Stimulated activated memory B cell treated with anti-CD40 and anti-IgM and Interleukin-4, amounts not matched to agents 10 μg/mL and 1 μg/mL and 100 μg/mL, for 72 hours (primary cell): ENCODE data around the gene CA12.
"Not testable (repeated sequence)": the region's sequence is repeated elsewhere in the genome, so short reads cannot be mapped to it uniquely, and the experiment has no call there.

Source experiments
- ATAC-seq: fragments of 150-1000 bp; cut with Tn5 transposase; 2 replicates; pipeline ENCODE4 v1.10.0; 2021
- H3K27ac Mint-ChIP-seq: one replicate; pipeline ENCODE4 v1.8.0; 2022; ENCODE audit warnings: mild to moderate bottlenecking, mixed read lengths
- H3K27me3 Mint-ChIP-seq: one replicate; pipeline ENCODE4 v1.8.0; 2022; ENCODE audit warnings: mixed read lengths
- H3K36me3 Mint-ChIP-seq: one replicate; pipeline ENCODE4 v1.8.0; 2022; ENCODE audit warnings: mixed read lengths
- H3K4me1 Mint-ChIP-seq: one replicate; pipeline ENCODE4 v1.8.0; 2022; ENCODE audit warnings: mixed read lengths
- H3K4me3 Mint-ChIP-seq: one replicate; pipeline ENCODE4 v1.8.0; 2022; ENCODE audit warnings: mild to moderate bottlenecking, moderate library complexity, mixed read lengths
- H3K9me3 Mint-ChIP-seq: one replicate; pipeline ENCODE4 v1.8.0; 2022; ENCODE audit warnings: mixed read lengths

The CA12 gene

DNA sequence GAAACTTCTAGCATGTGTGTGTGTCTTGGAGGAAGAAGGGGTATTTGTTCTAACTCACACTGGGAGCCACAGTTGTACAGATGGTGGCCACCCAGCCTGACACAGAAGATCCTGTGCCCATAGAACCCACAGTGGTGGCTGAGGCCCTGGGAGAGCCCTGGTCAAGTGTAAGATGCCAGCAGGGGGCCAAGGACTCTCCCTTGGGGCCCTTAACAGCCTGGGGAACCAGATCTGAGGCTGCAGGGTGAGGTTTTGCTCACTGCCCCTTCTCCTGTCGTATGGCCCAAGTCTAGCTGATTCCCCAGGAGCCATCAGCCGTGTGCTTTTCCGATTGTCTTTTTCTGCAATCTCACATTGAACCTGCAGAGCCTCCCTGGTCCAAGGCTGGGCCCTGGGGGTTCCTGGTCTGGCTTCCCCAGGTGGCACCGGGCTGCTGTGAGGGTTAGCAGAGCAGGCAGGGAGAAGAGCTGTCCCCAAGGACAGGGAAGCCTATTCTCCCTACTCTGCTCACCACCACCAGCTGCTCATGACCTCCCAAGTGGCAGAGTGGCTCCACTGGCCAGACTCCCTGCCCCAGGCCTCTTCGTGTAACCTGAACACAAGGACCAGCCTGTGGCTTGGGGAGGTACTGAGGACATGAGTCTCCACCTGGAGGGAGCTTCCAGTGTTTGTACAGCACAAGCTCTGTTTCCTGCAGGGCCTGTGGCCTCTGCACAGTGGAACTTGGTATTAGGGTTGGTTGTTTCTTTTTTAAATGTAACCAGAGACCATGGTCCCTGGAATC, 51.9 kb downstream of the CA12 start:
- H3K4me3 Mint-ChIP-seq = no peak overlapping the region
- H3K36me3 Mint-ChIP-seq = no peaks in the 10 kb centered on the region
- no peaks in the 10 kb centered on the region for H3K4me1 Mint-ChIP-seq
- no peaks in the 10 kb centered on the region for H3K9me3 Mint-ChIP-seq
- H3K27me3 Mint-ChIP-seq = peaks cover 14% of the 10 kb centered on the region
- no peak for ATAC-seq
- no peak overlapping the region for H3K27ac Mint-ChIP-seq

DNA sequence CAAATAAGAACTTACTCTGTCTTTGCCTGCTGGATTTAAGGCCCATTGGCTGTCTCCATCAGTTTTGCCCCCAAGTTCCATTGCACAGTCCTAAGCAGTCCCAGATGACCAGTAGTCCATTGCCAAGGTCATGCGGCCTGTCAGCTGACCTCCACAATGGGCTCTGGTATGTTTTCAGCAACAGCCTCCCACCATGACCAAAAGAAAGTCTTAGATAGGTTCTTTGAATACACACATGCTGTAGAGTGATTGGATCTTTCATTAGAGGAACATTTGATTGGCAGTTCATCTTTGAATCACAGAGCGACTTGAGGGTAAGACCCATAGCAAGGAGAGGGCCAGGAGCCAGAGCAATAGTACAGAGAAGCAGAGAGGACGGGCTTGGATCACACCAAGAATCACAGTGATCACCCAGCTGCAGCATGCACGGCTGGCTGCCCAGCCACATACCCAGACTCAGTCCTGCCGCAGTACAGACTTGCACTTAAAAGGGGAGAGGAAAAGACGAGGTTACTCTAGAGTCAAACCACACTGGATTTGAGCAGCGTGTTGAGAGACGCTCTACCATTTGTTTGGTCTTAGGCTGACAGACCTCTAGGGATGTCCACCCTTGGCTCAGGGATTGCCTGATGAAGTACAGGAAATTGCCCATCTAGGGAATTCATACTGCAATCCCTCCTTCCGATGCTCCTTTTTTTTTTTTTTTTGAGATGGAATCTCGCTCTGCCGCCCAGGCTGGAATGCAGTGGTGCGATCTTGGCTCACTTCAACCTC, 53.8 kb downstream of the CA12 start:
- Mint-ChIP-seq H3K9me3 (no peaks in the 10 kb centered on the region), H3K36me3 (no peaks in the 10 kb centered on the region), H3K4me3 (no peak overlapping the region), H3K4me1 (no peaks in the 10 kb centered on the region), H3K27ac (no peak overlapping the region), H3K27me3 (peaks cover 14% of the 10 kb centered on the region)
- ATAC-seq = peak; percentile 43

DNA sequence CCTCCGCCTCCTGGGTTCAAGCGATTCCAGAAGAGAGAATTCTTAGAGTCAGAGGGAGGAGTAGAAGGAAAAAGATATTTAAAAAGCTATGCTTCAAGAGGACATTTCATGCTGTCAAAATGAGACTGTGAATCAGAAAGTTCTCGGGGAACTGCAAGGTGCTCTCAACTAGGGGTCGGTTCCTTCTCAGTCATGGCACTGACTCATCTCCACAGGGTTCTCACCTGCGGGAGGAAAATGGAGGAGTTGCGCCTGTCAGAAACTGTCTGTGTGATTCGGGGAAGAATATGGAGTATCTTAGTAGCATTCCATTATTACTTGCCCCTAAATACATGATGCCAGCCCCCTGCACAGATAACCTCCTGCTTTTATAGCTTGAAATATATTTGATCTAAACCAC, 56.9 kb downstream of the CA12 start:
- Mint-ChIP-seq H3K4me1 (no peaks in the 10 kb centered on the region), H3K9me3 (no peaks in the 10 kb centered on the region), H3K27ac (no peak overlapping the region), H3K36me3 (no peaks in the 10 kb centered on the region), H3K4me3 (no peak overlapping the region), H3K27me3 (peaks cover 14% of the 10 kb centered on the region)
- no peak for ATAC-seq

DNA sequence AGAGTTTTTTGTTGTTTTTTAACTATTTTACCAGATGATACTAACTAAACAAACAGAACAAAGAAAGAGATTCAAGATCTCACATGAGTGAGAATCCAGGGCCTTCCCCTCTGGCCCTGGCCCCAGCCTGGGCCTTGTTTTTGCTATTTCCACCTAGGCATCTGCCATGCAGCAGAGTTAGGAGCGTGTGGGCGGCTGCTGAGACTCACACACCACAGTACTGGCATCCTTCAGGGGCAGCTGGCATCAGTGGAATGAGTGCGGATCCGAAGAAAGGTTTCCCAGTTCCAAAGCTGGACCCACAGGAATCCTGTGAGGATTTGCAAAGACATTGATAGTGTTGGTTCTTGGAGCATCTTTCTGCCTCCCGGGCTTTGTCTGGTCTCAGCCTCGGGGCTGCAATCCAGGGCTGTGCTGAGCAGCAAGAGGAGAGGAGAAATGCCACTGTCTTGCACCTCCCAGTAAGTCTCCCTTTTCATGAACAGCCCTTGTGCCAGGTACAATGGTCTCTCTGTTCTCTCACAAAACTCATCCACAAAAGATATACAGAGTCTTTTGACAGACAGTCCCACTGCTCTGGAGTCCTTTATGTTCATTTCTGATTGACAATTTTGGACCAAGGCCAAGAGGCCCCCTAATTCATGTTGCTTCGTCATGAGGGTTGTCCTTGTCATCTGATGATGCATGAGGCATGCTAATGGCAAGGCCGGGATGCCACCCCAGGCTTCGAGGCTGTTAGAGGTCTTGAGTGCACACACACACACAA, 57.7 kb downstream of the CA12 start:
- H3K36me3 Mint-ChIP-seq = no peaks in the 10 kb centered on the region
- no peak overlapping the region for H3K4me3 Mint-ChIP-seq
- no peaks in the 10 kb centered on the region for H3K4me1 Mint-ChIP-seq
- no peak overlapping the region for H3K27ac Mint-ChIP-seq
- H3K9me3 Mint-ChIP-seq = no peaks in the 10 kb centered on the region
- H3K27me3 Mint-ChIP-seq = peaks cover 6% of the 10 kb centered on the region
- no peak for ATAC-seq

DNA sequence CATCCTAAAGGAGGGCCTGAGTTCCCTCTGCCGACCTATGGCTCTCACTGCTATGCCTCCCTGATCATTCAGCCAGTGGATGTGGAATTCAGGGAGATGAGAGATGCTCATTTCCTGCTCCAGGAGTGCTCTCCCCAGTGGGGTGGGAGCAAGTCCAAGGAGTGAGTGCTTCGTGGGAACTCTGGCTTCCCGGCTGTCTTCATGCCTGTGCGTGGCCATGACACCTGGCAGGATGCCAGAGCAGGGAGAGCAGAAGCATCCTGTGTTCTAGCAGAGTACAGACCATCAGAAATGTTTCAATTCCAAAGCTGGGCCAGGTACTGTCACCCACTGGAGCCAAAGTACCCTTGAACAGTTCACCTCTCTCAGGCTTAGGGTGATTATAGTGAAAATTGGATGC, 59.1 kb downstream of the CA12 start:
- Mint-ChIP-seq H3K9me3 (no peaks in the 10 kb centered on the region), H3K27ac (no peak overlapping the region), H3K4me3 (no peak overlapping the region), H3K36me3 (no peaks in the 10 kb centered on the region), H3K4me1 (no peaks in the 10 kb centered on the region), H3K27me3 (no peaks in the 10 kb centered on the region)
- no peak for ATAC-seq

DNA sequence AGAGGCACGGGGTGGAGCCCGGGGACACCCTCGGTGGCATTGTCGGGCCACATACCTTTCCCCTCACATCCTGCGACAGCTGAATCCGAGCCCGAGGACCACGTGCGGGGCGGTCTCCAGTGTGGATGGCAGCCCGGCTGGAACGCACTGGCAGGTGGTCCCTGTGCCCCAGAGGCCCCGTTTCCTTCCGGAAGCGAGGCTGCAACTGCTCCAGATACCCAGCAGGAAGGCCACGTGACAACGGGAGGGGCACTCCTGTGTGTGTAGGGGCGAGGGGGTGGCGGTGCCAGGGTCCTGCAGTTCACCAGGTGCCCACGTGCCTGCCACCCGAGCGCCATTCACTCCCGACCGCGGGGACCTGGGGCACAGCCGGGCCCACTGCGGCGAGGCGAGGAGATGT, 60.2 kb downstream of the CA12 start:
- Mint-ChIP-seq H3K36me3 (no peaks in the 10 kb centered on the region), H3K4me3 (no peak overlapping the region), H3K27ac (no peak overlapping the region), H3K27me3 (no peaks in the 10 kb centered on the region), H3K9me3 (no peaks in the 10 kb centered on the region), H3K4me1 (peaks cover 3% of the 10 kb centered on the region)
- ATAC-seq = no peak

DNA sequence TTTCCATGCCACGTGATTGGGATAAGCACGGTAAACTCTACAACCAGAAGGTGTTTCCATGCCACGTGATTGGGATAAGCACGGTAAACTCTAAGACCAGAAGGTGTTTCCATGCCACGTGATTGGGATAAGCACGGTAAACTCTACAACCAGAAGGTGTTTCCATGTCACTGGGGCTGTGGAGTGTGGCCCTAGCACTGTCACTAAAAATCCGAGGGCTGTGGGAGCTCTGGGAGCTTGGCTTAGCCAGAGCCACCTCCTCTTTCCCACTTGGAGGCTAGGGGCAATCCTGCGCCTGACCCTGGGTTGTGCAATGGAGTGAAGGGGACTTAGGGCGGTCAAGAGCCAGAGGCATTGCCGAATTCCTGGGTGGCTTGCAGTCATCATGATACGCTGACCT, 60.7 kb downstream of the CA12 start:
- ATAC-seq, H3K4me1 Mint-ChIP-seq, H3K27ac Mint-ChIP-seq, H3K36me3 Mint-ChIP-seq, H3K4me3 Mint-ChIP-seq, H3K27me3 Mint-ChIP-seq, H3K9me3 Mint-ChIP-seq: not testable (repeated sequence)

DNA sequence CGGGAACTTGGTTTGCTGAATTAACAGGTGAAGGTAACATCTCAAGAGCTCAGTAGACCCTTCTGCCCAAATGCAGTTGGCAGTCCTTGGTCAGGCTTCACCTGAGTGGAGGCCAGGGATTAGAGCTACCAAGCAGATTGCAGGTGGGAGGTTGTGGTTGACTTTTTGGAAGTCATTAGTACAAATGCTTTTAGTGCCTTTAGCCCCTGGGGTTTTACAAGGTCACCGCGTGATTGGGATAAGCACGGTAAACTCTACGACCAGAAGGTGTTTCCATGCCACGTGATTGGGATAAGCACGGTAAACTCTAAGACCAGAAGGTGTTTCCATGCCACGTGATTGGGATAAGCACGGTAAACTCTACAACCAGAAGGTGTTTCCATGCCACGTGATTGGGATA, 61.2 kb downstream of the CA12 start:
- ATAC-seq, H3K4me3 Mint-ChIP-seq, H3K4me1 Mint-ChIP-seq, H3K27ac Mint-ChIP-seq, H3K9me3 Mint-ChIP-seq, H3K36me3 Mint-ChIP-seq, H3K27me3 Mint-ChIP-seq: not testable (repeated sequence)

DNA sequence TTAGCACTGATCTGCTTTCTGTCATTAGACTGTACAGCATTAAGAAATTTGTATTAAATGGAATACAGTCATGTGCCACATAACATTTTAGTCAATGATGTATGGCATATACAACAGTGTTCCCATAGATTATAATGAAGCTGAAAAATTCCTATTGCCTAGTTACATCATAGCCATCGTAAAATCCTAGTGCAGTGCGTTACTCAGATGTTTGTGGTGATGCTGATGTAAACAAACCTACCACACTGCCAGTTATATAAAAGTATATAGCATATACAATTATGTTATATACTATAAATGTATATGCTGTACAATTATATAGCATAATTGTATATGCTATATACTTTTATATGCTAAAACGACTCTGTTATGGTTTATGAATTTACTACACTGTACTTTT, 62.6 kb downstream of the CA12 start:
- H3K27me3 Mint-ChIP-seq = no peaks in the 10 kb centered on the region
- no peak overlapping the region for H3K4me3 Mint-ChIP-seq
- ATAC-seq = no peak
- no peaks in the 10 kb centered on the region for H3K36me3 Mint-ChIP-seq
- H3K9me3 Mint-ChIP-seq = no peaks in the 10 kb centered on the region
- peaks cover 7% of the 10 kb centered on the region for H3K4me1 Mint-ChIP-seq
- H3K27ac Mint-ChIP-seq = no peak overlapping the region

DNA sequence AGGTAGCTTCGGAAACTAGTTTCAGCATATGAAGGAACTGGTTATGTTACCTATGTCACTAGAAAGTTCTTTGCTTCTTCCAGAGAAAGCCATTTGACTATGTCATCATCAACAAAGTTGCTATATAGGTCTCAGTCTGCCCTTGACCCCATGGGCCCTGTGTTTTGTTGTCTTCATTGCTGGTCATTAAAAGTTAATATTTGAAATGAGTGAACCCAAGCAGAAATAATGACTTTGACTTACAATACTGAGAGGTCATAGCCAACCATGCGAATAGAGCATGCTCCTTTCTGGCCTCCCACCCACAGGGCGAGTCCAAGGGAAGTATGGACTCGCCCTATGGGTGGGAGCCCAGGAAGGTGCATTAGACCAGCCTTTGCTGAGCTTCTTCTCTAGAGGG, 63.3 kb downstream of the CA12 start:
- ATAC-seq = no peak
- H3K27ac Mint-ChIP-seq = no peak overlapping the region
- no peaks in the 10 kb centered on the region for H3K36me3 Mint-ChIP-seq
- H3K4me3 Mint-ChIP-seq = no peak overlapping the region
- H3K4me1 Mint-ChIP-seq = peaks cover 7% of the 10 kb centered on the region
- H3K27me3 Mint-ChIP-seq = no peaks in the 10 kb centered on the region
- H3K9me3 Mint-ChIP-seq = no peaks in the 10 kb centered on the region

DNA sequence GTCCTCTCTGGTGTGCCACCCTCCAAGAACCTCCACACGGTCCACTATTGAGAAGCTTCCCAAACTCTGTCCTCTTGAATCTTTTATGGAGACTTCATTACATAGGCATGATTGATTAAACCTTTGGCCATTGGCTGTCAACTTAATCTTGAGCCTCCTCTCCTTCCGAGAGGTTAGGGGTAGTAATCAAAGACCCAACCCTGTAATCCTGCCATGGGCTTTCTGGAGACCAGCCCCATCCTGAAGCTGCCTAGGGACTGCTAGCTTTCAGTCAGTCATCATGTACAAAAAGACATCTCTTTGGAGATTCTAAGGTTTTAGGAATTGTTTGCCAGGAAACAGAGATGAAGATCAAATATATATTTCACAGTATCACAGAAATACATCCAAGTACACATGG, 67.2 kb downstream of the CA12 start:
- Mint-ChIP-seq H3K9me3 (no peaks in the 10 kb centered on the region), H3K27me3 (no peaks in the 10 kb centered on the region), H3K4me1 (peaks cover 7% of the 10 kb centered on the region), H3K27ac (no peak overlapping the region), H3K4me3 (no peak overlapping the region), H3K36me3 (peaks cover 7% of the 10 kb centered on the region)
- ATAC-seq = no peak

DNA sequence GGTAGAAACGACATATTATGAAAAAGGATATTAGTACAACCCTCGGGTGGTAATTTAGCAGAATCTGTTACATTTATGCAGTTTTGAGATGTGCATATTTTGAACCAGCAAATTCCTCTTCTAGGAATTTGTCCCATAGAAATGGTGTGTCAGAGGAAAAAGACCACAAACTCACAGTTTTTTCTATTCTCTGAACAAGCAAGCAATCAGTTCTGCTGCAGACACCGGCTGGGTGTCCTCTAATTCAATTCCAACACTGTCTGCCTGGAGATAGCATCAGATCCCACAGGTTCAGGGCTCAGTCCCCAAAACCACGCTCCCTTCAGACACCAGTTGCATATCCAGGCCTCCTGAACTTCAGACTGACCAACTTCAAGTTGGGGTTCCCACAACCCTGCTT, 67.8 kb downstream of the CA12 start:
- H3K4me1 Mint-ChIP-seq = peaks cover 7% of the 10 kb centered on the region
- no peak overlapping the region for H3K4me3 Mint-ChIP-seq
- H3K27me3 Mint-ChIP-seq = no peaks in the 10 kb centered on the region
- H3K27ac Mint-ChIP-seq = no peak overlapping the region
- H3K9me3 Mint-ChIP-seq = no peaks in the 10 kb centered on the region
- H3K36me3 Mint-ChIP-seq = peaks cover 7% of the 10 kb centered on the region
- no peak for ATAC-seq

DNA sequence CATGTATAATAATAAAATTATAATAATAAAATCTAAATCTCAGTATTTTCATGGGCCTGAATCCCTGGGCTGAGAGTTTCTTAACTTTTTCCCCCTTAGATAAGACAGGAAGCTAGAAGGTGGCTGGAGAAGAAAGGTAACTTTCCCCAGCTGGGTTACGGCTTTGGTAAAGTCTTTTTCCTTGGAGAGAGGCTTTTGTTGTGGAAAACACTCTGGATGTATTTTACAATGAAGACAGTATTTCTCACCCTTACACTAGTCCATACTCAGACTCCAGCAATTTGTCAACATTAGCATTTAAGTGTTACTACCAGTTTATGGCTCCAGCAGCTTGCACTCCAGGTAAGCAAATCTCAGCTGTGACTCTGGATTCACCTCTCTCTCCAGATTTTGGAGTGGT, 69.4 kb downstream of the CA12 start:
- Mint-ChIP-seq H3K4me3 (no peak overlapping the region), H3K36me3 (peaks cover 7% of the 10 kb centered on the region), H3K9me3 (no peaks in the 10 kb centered on the region), H3K27ac (no peak overlapping the region), H3K27me3 (no peaks in the 10 kb centered on the region), H3K4me1 (peaks cover 7% of the 10 kb centered on the region)
- ATAC-seq = no peak

DNA sequence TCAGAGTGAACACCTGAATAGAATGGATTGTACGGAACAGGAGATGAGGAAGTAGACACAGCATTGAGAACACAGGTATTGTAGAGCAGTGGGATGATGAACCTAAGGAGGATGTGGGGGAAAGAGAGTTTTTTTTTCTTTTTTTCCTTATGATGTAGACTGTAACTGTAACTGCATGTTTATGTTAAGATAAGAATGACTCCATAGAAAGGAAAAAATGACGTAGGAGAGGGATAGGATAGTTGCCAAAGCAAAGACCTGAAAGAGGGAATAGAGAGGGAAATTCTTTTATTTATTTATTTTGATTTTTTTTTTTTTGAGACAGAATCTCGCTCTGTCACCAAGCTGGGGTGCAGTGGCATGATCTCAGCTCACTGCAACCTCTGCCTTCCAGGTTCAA, 71.0 kb downstream of the CA12 start:
- Mint-ChIP-seq H3K27ac (no peak overlapping the region), H3K4me3 (no peak overlapping the region), H3K36me3 (peaks cover 20% of the 10 kb centered on the region), H3K4me1 (no peaks in the 10 kb centered on the region), H3K9me3 (no peaks in the 10 kb centered on the region), H3K27me3 (no peaks in the 10 kb centered on the region)
- ATAC-seq = no peak

DNA sequence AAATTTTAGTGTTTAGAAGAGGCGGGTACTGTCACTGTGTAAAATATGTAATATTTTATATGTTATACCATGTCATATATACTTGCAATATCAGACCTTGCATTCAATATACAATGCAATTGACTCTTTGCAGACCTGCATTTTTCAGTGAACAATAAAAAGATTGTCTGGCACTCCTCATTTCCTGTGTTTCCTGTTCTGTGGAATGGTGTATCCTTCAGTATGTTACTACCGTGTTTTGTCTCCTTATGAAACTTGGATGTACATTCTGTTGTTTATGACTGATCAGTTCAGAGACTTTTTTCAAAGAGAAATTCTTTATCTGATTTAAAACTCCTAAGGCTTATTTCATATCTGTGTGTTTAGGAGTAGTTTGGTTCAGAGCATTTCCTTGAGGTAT, 72.7 kb downstream of the CA12 start:
- no peaks in the 10 kb centered on the region for H3K4me1 Mint-ChIP-seq
- no peak overlapping the region for H3K27ac Mint-ChIP-seq
- no peak overlapping the region for H3K4me3 Mint-ChIP-seq
- no peaks in the 10 kb centered on the region for H3K9me3 Mint-ChIP-seq
- H3K27me3 Mint-ChIP-seq = no peaks in the 10 kb centered on the region
- ATAC-seq = no peak
- peaks cover 31% of the 10 kb centered on the region for H3K36me3 Mint-ChIP-seq

DNA sequence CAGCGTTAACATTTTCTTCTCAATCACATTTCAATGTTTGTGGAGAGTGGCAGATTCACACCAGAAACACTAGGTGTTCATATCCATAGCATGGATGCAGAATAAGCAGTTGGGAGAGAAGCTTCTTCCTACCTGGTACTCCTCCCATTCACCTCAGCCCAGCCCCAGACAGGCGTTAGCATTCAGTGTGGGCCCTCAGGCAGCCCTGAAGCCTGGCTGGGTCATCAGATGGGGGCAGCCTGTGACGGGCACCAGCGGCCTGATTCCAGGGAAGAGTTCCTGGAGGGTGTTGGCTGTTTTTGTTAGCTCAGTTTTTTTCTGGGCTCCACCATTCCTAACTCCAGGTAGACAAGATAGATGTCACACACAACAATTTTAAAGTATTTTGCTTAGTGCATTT, 73.2 kb downstream of the CA12 start:
- Mint-ChIP-seq H3K36me3 (peaks cover 33% of the 10 kb centered on the region), H3K4me1 (no peaks in the 10 kb centered on the region), H3K27ac (no peak overlapping the region), H3K9me3 (no peaks in the 10 kb centered on the region), H3K27me3 (no peaks in the 10 kb centered on the region), H3K4me3 (no peak overlapping the region)
- ATAC-seq = no peak
